Lower leg skin (tissue), 3 donors: ENCODE measurements around the gene FBH1.

Experiments used
- POLR2A ChIP-seq, 2 donors: fragments of 450-650 bp; IDR thresholded peaks; one replicate each; pipeline ENCODE4 v1.6.1; 2016 to 2017; ENCODE audit warnings: antibody characterized with exemption in 2 of 2, mild to moderate bottlenecking in 1 of 2, moderate library complexity in 1 of 2
- TF ChIP-seq, protein P1 (sequence below), 3 donors: fragments of 450-650 bp; IDR thresholded peaks; one replicate each; pipeline ENCODE4 v1.5.1; 2016; ENCODE audit warnings: antibody characterized with exemption in 3 of 3, mild to moderate bottlenecking in 3 of 3, moderate library complexity in 2 of 3

DNA sequence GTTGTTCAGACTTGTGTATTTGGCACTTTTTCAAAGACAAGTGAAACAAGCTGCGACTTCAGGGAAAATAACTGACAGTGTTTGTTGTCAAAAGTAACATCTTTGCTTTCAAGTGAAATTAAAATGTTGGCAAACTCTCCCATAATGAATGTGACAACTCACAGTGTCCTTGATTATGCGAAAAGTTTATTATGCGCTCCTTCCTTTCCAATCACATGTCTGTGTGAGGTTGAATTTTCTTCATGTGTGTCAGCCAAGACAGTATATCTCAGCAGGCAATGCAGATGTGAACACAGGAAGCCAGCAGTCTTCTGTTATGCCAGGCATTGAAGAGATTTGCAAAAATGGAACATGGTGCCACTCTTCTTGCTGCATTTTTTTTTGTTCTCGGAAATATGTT is 28.7 kb downstream of the FBH1 start:
- TF ChIP-seq, protein P1, sequence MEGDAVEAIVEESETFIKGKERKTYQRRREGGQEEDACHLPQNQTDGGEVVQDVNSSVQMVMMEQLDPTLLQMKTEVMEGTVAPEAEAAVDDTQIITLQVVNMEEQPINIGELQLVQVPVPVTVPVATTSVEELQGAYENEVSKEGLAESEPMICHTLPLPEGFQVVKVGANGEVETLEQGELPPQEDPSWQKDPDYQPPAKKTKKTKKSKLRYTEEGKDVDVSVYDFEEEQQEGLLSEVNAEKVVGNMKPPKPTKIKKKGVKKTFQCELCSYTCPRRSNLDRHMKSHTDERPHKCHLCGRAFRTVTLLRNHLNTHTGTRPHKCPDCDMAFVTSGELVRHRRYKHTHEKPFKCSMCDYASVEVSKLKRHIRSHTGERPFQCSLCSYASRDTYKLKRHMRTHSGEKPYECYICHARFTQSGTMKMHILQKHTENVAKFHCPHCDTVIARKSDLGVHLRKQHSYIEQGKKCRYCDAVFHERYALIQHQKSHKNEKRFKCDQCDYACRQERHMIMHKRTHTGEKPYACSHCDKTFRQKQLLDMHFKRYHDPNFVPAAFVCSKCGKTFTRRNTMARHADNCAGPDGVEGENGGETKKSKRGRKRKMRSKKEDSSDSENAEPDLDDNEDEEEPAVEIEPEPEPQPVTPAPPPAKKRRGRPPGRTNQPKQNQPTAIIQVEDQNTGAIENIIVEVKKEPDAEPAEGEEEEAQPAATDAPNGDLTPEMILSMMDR (IDR thresholded peaks at IDR 0.05) = no peak
- no peak for TF ChIP-seq POLR2A (IDR thresholded peaks at IDR 0.05)
